Left renal pelvis (tissue), 4 donors: Measurements from ENCODE around the gene NSUN3. TPM values are rescaled to one million over a fixed set of nuclear protein-coding genes. Genes with fewer than 3 reads are reported as not detected.
"Not testable (repeated sequence)": the region's sequence is repeated elsewhere in the genome, so short reads cannot be mapped to it uniquely, and the experiment has no call there.

Source experiments
- DNase-seq, 4 donors: peaks; one replicate each; pipeline ENCODE4 v3.0.0-alpha.2; 2013; ENCODE audit warnings: low read depth in 4 of 4, low spot score in 3 of 4
- polyA plus RNA-seq, 4 donors: library from polyadenylated mRNA; unstranded; fragments of 120-200 nt; gene quantifications; one replicate each; pipeline ENCODE4 v1.2.1, GENCODE V29; 2013; ENCODE audit not compliant: insufficient read length in 4 of 4

The NSUN3 gene
- polyA plus RNA-seq, 4 donors: 11.4 to 15.4 (median 13.7) TPM

GRCh38 chr3:94066506-94067500 is 3.9 kb downstream of the NSUN3 start:
- no peak for DNase-seq

- DNase-seq: no peak
Measured at GRCh38 chr3:94069194-94069813, 6.4 kb downstream of the NSUN3 start.

GRCh38 chr3:94070341-94070911 is 7.6 kb downstream of the NSUN3 start:
- no peak for DNase-seq

GRCh38 chr3:94071713-94072284 is 8.9 kb downstream of the NSUN3 start:
- no peak for DNase-seq

GRCh38 chr3:94076055-94076454 is 13.2 kb downstream of the NSUN3 start:
- DNase-seq: no peak

GRCh38 chr3:94080552-94080951 is 17.7 kb downstream of the NSUN3 start:
- DNase-seq: not testable (repeated sequence)

GRCh38 chr3:94081884-94082283 is 19.0 kb downstream of the NSUN3 start:
- no peak for DNase-seq

GRCh38 chr3:94082391-94082937 is 19.6 kb downstream of the NSUN3 start:
- no peak for DNase-seq

- DNase-seq: no peak
Measured at GRCh38 chr3:94083261-94083660, 20.4 kb downstream of the NSUN3 start.

GRCh38 chr3:94089126-94089525 is 26.3 kb downstream of the NSUN3 start:
- no peak for DNase-seq

GRCh38 chr3:94092086-94092485 is 29.2 kb downstream of the NSUN3 start:
- no peak for DNase-seq

- DNase-seq: no peak
Measured at GRCh38 chr3:94093151-94093550, 30.3 kb downstream of the NSUN3 start.

- no peak for DNase-seq
Measured at GRCh38 chr3:94095111-94095510, 32.2 kb downstream of the NSUN3 start.

- no peak for DNase-seq
Measured at GRCh38 chr3:94098452-94098851, 35.6 kb downstream of the NSUN3 start.

GRCh38 chr3:94099311-94099710 is 36.5 kb downstream of the NSUN3 start:
- no peak for DNase-seq

- DNase-seq: no peak
Measured at GRCh38 chr3:94101860-94102259, 39.0 kb downstream of the NSUN3 start.

GRCh38 chr3:94106268-94106667 is 43.4 kb downstream of the NSUN3 start:
- DNase-seq: no peak

- not testable (repeated sequence) for DNase-seq
Measured at GRCh38 chr3:94110232-94110631, 47.4 kb downstream of the NSUN3 start.

- DNase-seq: no peak
Measured at GRCh38 chr3:94110854-94111253, 48.0 kb downstream of the NSUN3 start.

- DNase-seq: no peak
Measured at GRCh38 chr3:94114666-94115065, 51.8 kb downstream of the NSUN3 start.

GRCh38 chr3:94115482-94115881 is 52.6 kb downstream of the NSUN3 start:
- DNase-seq: peak in 1 of 4 donors; percentile 8
